GM23338 (cell line): ENCODE measurements around the gene HOXC4. TPM values are rescaled to one million over a fixed set of nuclear protein-coding genes. Genes with fewer than 3 reads are reported as not detected.

Source experiments
- ATAC-seq: fragments of 200-7000 bp; cut with Tn5 transposase; 3 replicates; pipeline ENCODE4 v1.9.1; 2020
- DNase-seq: peaks from one replicate; pipeline ENCODE4 v3.0.0-alpha.2; 2015; ENCODE audit warnings: low spot score
- H2AFZ ChIP-seq: fragments of 200-600 bp; sonication (generic); 2 replicates; pipeline ENCODE4 v1.8.0; 2016; ENCODE audit warnings: antibody characterized with exemption, mild to moderate bottlenecking, moderate library complexity
- H3F3A ChIP-seq: fragments of 200-600 bp; sonication (generic); replicated peaks from 2 replicates; pipeline ENCODE4 v1.8.0; 2017; ENCODE audit warnings: antibody characterized with exemption, mixed run types, low read depth
- H3K27ac ChIP-seq: fragments of 200-600 bp; sonication (generic); 2 replicates; pipeline ENCODE4 v1.6.1; 2016; ENCODE audit warnings: low read depth
- H3K27me3 ChIP-seq: fragments of 200-600 bp; sonication (generic); 2 replicates; pipeline ENCODE4 v1.8.0; 2016; ENCODE audit warnings: mild to moderate bottlenecking, mixed run types, moderate library complexity; ENCODE audit not compliant: insufficient read depth
- H3K36me3 ChIP-seq: fragments of 200-600 bp; sonication (generic); 2 replicates; pipeline ENCODE4 v1.8.0; 2016; ENCODE audit warnings: mild to moderate bottlenecking; ENCODE audit not compliant: insufficient read depth
- H3K4me1 ChIP-seq: fragments of 200-600 bp; sonication (generic); 2 replicates; pipeline ENCODE4 v1.8.0; 2016; ENCODE audit warnings: mild to moderate bottlenecking, moderate library complexity; ENCODE audit not compliant: insufficient read depth
- H3K4me2 ChIP-seq: fragments of 200-600 bp; sonication (generic); 2 replicates; pipeline ENCODE4 v1.7.1; 2017; ENCODE audit warnings: mixed run types
- H3K4me3 ChIP-seq: fragments of 200-600 bp; sonication (generic); 2 replicates; pipeline ENCODE4 v1.6.1; 2016; ENCODE audit warnings: mixed run types
- H3K79me2 ChIP-seq: fragments of 200-600 bp; sonication (generic); replicated peaks from 2 replicates; pipeline ENCODE4 v1.8.0; 2017; ENCODE audit warnings: mild to moderate bottlenecking; ENCODE audit not compliant: insufficient read depth
- H3K9me2 ChIP-seq: fragments of 200-600 bp; sonication (generic); 2 replicates; pipeline ENCODE4 v1.8.0; 2017; ENCODE audit not compliant: insufficient read depth
- H4K20me1 ChIP-seq: fragments of 200-600 bp; sonication (generic); replicated peaks from 2 replicates; pipeline ENCODE4 v1.8.0; 2017; ENCODE audit warnings: mild to moderate bottlenecking; ENCODE audit not compliant: insufficient read depth
- H3K27ac Mint-ChIP-seq: 2 replicates; pipeline ENCODE4 v1.8.0; 2020; ENCODE audit warnings: inconsistent platforms, mild to moderate bottlenecking, moderate library complexity, mixed read lengths
- H3K27me3 Mint-ChIP-seq: 3 replicates; pipeline ENCODE4 v1.8.0; 2022; ENCODE audit warnings: low read depth, mild to moderate bottlenecking, moderate library complexity, mixed read lengths, inconsistent platforms; ENCODE audit not compliant: insufficient read depth, poor library complexity
- H3K36me3 Mint-ChIP-seq: 3 replicates; pipeline ENCODE4 v1.8.0; 2021; ENCODE audit warnings: low read depth, mild to moderate bottlenecking, inconsistent platforms, moderate library complexity, mixed read lengths
- H3K4me1 Mint-ChIP-seq: 3 replicates; pipeline ENCODE4 v1.8.0; 2020; ENCODE audit warnings: mild to moderate bottlenecking, inconsistent platforms, mixed read lengths
- H3K4me3 Mint-ChIP-seq: 3 replicates; pipeline ENCODE4 v1.8.0; 2021; ENCODE audit warnings: moderate library complexity, mild to moderate bottlenecking, inconsistent platforms, mixed read lengths
- H3K9me3 Mint-ChIP-seq: 3 replicates; pipeline ENCODE4 v1.8.0; 2020; ENCODE audit warnings: moderate library complexity, mild to moderate bottlenecking, inconsistent platforms, mixed read lengths
- CREB1 ChIP-seq: fragments of 250-450 bp; sonication (Bioruptor Pico); IDR thresholded peaks from 2 replicates; pipeline ENCODE4 v1.5.0; 2020; ENCODE audit warnings: low read depth, mild to moderate bottlenecking, moderate library complexity
- EZH2 ChIP-seq: fragments of 200-600 bp; sonication (generic); IDR thresholded peaks from one replicate; pipeline ENCODE4 v1.8.0; 2017; ENCODE audit warnings: antibody characterized with exemption, mild to moderate bottlenecking, low read depth; ENCODE audit not compliant: unreplicated experiment
- EZH2phosphoT487 ChIP-seq: fragments of 200-600 bp; sonication (generic); IDR thresholded peaks from one replicate; pipeline ENCODE4 v1.8.1; 2018; ENCODE audit warnings: antibody characterized with exemption; ENCODE audit not compliant: unreplicated experiment
- JUNB ChIP-seq: IDR thresholded peaks from one replicate; pipeline ENCODE4 v1.6.1; 2016; ENCODE audit warnings: antibody characterized with exemption; ENCODE audit not compliant: unreplicated experiment
- NANOG ChIP-seq: IDR thresholded peaks from 2 replicates; pipeline ENCODE4 v1.6.1; 2016; ENCODE audit warnings: antibody characterized with exemption, borderline replicate concordance
- POLR2AphosphoS5 ChIP-seq: IDR thresholded peaks from 2 replicates; pipeline ENCODE4 v1.6.1; 2016; ENCODE audit warnings: antibody characterized with exemption, low read depth
- ZNF114 ChIP-seq: fragments of 250-450 bp; sonication (Bioruptor Pico); IDR thresholded peaks from 2 replicates; pipeline ENCODE4 v1.5.0; 2020; ENCODE audit warnings: mild to moderate bottlenecking, moderate library complexity
- ZNF331 ChIP-seq: fragments of 250-450 bp; sonication (Bioruptor Pico); IDR thresholded peaks from 2 replicates; pipeline ENCODE4 v1.5.0; 2020; ENCODE audit warnings: low read depth, mild to moderate bottlenecking, moderate library complexity
- polyA plus RNA-seq: library from polyadenylated mRNA; unstranded; fragments of >200 nt; fragmentation: Nextera tagmentation; extraction: Ambion mirVana; gene quantifications from 2 replicates; pipeline ENCODE4 v1.2.1, GENCODE V29; 2016
- total RNA-seq: library from RNA; depleted of rRNA; stranded (reverse); fragments of >200 nt; shearing (Covaris generic); gene quantifications from 2 replicates; pipeline ENCODE4 v1.2.3, GENCODE V29; 2014
- TF ChIP-seq, protein P1 (sequence below): IDR thresholded peaks from 2 replicates; pipeline ENCODE4 v1.6.1; 2016; ENCODE audit warnings: antibody characterized with exemption
- TF ChIP-seq, protein P2 (sequence below), 2 experiments: fragments of 200-600 bp in 1 of 2; sonication (generic) in 1 of 2; conservative IDR thresholded peaks; 2 replicates each; pipeline versions ENCODE4 v1.5.1 to v1.6.1; 2016 to 2017; ENCODE audit warnings: antibody characterized with exemption in 2 of 2, low read depth in 2 of 2, mild to moderate bottlenecking in 2 of 2, moderate library complexity in 1 of 2

HOXC4 gene
- total and polyA plus RNA-seq, 2 experiments from 2014 or later, result not detected

DNA sequence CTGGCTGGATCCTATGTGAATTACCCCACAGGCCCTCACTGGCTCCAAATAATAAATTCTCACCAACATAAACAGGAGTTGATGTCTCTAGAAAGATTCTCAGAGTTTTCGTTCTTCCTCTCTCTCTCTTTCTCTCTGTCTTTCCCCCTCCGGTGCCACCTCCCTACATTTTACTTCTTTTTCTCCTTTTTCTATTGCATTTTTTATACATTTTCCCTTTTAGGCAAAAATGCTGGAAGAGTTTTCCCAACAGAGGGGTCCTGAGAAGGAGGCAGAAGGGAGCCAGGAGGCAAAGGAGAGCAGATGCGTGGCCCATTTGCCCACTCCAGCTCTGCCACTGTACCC is 26.2 kb upstream of the HOXC4 start:
- H3K9me2 ChIP-seq, result no peaks in the 10 kb centered on the region
- H3K27ac Mint-ChIP-seq, result no peak overlapping the region
- no peak overlapping the region for H3K4me3 ChIP-seq
- H3K36me3 ChIP-seq, result no peaks in the 10 kb centered on the region; the same call in 1 of the 2 replicates
- ATAC-seq (no peak), DNase-seq (no peak)
- no peaks in the 10 kb centered on the region for H3K79me2 ChIP-seq
- H4K20me1 ChIP-seq, result peaks cover 48% of the 10 kb centered on the region
- H3K36me3 Mint-ChIP-seq, result no peaks in the 10 kb centered on the region; the same call in 2 of the 3 replicates
- no peak overlapping the region for H3K27ac ChIP-seq
- peaks cover 38% of the 10 kb centered on the region; the same call in 1 of the 2 replicates for H3F3A ChIP-seq
- H3K4me2 ChIP-seq, result no peak overlapping the region
- H3K4me1 ChIP-seq, result peaks cover 43% of the 10 kb centered on the region
- H3K4me3 Mint-ChIP-seq, result no peak overlapping the region
- H3K27me3 ChIP-seq, result peaks cover 100% of the 10 kb centered on the region
- TF ChIP-seq EZH2 (no peak), JUNB (no peak), POLR2AphosphoS5 (no peak), ZNF331 (CRISPR knock-in tag) (no peak), NANOG (no peak), EZH2phosphoT487 (no peak), ZNF114 (CRISPR knock-in tag) (no peak)
- TF ChIP-seq, protein P1, sequence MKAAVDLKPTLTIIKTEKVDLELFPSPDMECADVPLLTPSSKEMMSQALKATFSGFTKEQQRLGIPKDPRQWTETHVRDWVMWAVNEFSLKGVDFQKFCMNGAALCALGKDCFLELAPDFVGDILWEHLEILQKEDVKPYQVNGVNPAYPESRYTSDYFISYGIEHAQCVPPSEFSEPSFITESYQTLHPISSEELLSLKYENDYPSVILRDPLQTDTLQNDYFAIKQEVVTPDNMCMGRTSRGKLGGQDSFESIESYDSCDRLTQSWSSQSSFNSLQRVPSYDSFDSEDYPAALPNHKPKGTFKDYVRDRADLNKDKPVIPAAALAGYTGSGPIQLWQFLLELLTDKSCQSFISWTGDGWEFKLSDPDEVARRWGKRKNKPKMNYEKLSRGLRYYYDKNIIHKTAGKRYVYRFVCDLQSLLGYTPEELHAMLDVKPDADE, result no peak
- TF ChIP-seq, protein P2, sequence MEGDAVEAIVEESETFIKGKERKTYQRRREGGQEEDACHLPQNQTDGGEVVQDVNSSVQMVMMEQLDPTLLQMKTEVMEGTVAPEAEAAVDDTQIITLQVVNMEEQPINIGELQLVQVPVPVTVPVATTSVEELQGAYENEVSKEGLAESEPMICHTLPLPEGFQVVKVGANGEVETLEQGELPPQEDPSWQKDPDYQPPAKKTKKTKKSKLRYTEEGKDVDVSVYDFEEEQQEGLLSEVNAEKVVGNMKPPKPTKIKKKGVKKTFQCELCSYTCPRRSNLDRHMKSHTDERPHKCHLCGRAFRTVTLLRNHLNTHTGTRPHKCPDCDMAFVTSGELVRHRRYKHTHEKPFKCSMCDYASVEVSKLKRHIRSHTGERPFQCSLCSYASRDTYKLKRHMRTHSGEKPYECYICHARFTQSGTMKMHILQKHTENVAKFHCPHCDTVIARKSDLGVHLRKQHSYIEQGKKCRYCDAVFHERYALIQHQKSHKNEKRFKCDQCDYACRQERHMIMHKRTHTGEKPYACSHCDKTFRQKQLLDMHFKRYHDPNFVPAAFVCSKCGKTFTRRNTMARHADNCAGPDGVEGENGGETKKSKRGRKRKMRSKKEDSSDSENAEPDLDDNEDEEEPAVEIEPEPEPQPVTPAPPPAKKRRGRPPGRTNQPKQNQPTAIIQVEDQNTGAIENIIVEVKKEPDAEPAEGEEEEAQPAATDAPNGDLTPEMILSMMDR (conservative IDR thresholded peaks at IDR 0.05; ENCODE audit: low read depth in 2 of 2), result no peak
- peaks cover 24% of the 10 kb centered on the region for H3K4me1 Mint-ChIP-seq
- H2AFZ ChIP-seq, result no peak overlapping the region
- peaks cover 99% of the 10 kb centered on the region for H3K27me3 Mint-ChIP-seq
- H3K9me3 Mint-ChIP-seq, result peaks cover 6% of the 10 kb centered on the region

DNA sequence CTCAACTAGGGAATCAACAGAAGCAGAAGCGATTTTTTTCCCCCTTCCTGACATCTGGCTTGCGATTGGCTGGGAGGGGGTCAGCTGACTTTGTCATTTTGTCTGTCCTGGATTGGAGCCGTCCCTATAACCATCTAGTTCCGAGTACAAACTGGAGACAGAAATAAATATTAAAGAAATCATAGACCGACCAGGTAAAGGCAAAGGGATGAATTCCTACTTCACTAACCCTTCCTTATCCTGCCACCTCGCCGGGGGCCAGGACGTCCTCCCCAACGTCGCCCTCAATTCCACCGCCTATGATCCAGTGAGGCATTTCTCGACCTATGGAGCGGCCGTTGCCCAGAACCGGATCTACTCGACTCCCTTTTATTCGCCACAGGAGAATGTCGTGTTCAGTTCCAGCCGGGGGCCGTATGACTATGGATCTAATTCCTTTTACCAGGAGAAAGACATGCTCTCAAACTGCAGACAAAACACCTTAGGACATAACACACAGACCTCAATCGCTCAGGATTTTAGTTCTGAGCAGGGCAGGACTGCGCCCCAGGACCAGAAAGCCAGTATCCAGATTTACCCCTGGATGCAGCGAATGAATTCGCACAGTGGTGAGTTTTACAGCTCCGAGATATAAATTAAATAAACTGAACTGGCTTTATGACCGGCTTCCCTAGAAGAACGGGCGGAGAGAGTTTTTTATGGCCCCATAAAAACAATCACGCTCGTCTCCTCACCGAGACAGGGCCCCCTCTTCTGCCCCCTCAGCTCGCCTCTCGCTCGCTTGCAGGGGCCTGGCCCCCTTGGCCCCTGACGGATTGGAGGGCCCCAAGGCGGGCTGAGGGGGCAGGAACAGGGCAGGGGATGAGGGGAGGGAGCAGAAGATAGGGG is 25.1 kb upstream of the HOXC4 start, which contains the start of gene HOXC6:
TSS of gene HOXC6 (plus strand) at position 127 of the 888 bp plus-strand sequence. CDS start at position 209, 82 bp downstream.
- Histone ChIP-seq H2AFZ (no peak within 1 kb of the TSS), H3K4me1 (peaks cover 48% of the 10 kb centered on the region), H3K27me3 (peaks cover 100% of the 10 kb centered on the region), H3K36me3 (no peaks in the 10 kb centered on the region), H4K20me1 (peaks cover 45% of the 10 kb centered on the region; the same call in 1 of the 2 replicates), H3K27ac (no peak within 1 kb of the TSS), H3K9me2 (no peaks in the 10 kb centered on the region), H3K4me2 (peak within 1 kb of the TSS; percentile 70), H3F3A (peaks cover 35% of the 10 kb centered on the region; the same call in 1 of the 2 replicates), H3K79me2 (no peaks in the 10 kb centered on the region), H3K4me3 (peak within 1 kb of the TSS; percentile 35; the same call in 1 of the 2 replicates)
- peaks cover 99% of the 10 kb centered on the region for H3K27me3 Mint-ChIP-seq
- peak within 1 kb of the TSS; percentile 14; the same call in 1 of the 3 replicates for H3K4me3 Mint-ChIP-seq
- peak; percentile 57 for DNase-seq
- peaks cover 4% of the 10 kb centered on the region for H3K9me3 Mint-ChIP-seq
- peaks cover 25% of the 10 kb centered on the region for H3K4me1 Mint-ChIP-seq
- no peak within 1 kb of the TSS for H3K27ac Mint-ChIP-seq
- no peak for ATAC-seq
- H3K36me3 Mint-ChIP-seq, result no peaks in the 10 kb centered on the region
- peak; percentile 92 for TF ChIP-seq EZH2phosphoT487
- TF ChIP-seq CREB1 (CRISPR knock-in tag), result no peak
- TF ChIP-seq ZNF331 (CRISPR knock-in tag), result no peak
- TF ChIP-seq NANOG, result no peak
- TF ChIP-seq, protein P2 (conservative IDR thresholded peaks at IDR 0.05; ENCODE audit: low read depth in 2 of 2), result no peak
- peak; percentile 98 for TF ChIP-seq EZH2
